GM18505 (cell line): Measurements from ENCODE around the gene MTRF1.

ENCODE experiments used
- ATAC-seq: cut with Tn5 transposase; IDR thresholded peaks from one replicate; pipeline ENCODE4 v1.9.1; 2021; ENCODE audit not compliant: unreplicated experiment
- POLR2A ChIP-seq: IDR thresholded peaks from 4 replicates; pipeline ENCODE4 v1.6.1; 2011; ENCODE audit warnings: borderline replicate concordance; ENCODE audit not compliant: insufficient read depth, insufficient read length; ENCODE audit errors: extremely low read depth

The MTRF1 gene

DNA sequence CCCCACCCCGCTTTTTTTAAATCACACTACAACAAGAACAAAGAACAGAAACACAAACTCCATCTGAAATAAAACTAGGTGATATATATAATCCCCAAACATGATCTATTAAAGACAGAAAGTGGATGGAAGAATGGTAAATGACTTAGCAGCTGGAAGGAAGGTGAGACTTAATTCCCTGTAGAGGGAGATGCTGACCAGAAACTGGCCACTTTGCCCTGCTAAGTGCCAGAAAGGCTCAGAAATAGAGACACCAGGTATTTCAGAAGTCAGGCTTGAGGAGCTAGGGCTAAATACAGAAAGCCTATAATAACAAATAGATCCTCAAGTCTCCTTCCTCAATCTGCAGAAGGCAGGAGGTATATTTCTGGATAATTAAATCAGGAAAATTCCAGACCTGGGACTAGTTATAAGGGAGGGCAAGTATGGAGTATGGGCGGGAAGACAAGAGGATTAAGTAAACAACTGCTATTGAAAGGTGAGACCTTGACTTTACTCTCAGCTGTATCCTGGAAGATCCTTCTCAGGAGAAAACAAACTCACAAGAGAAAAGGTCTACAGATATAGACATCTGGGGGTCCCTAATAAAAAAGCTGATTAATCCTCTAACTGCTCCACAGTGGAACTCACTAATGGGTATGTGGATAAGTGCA lies 32.2 kb downstream of the MTRF1 start:
- TF ChIP-seq POLR2A, result no peak
- no peak for ATAC-seq

DNA sequence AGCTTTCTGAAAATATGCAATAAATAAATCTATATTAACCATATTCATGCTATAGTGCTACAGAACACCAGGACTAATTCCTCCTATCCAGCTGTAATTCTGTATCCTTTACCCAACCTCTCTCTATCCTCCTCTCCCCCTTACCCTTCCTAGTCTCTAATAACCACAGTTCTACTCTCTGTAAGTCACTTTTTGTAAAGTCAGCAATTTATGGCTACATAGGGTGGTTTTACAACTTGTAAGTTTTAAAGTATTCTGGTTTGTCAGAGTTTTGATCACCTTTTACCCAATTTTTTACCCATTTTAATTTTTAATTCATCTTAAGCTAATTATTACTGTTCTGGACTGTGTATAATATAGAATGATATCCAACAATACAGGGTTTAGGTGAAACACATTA lies 34.0 kb downstream of the MTRF1 start:
- TF ChIP-seq POLR2A, result no peak
- no peak for ATAC-seq

DNA sequence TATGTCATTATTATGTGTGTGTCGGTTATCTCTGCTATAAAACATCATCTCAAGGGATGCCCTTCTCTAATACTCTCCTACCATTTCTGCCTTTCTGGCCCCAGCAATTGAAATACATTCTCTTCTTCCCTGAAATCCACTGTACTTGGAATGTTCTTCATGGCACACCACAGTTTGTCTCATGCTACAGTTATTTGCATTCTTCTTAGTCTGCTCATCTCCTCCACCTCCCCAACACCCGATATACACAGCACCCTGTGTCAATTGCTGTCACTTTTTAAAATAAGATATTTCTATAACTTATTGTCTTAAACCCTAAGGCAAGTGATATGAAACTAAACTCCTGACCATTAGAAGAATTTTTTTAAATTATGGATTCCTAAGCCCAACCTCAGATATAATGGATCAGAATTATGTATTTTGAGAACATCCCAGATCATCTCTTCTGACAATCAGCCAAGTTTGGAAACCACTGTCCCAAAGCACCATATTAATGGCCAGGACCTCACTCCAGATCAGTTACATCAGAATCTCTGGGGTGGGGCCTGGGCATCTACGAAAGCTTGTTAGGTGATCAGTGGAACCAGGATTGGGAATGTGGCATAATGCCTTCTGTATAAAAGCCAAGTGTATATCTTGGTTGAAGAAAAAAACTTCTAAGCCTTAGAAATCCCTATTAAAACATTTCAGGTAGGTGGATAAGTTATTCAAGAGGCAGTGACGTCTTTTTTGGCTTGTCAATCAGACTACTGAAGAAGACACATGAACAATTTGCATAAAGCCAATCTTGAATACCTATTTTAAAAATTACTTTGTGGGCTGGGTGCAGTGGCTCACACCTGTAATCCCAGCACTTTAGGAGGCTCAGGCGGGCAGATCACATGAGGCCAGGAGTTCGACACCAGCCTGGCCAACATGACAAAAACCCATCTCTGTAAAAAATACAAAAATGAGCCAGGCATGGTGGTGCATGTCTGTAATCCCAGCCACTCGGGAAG lies 39.0 kb downstream of the MTRF1 start:
- ATAC-seq, result no peak
- no peak for TF ChIP-seq POLR2A

DNA sequence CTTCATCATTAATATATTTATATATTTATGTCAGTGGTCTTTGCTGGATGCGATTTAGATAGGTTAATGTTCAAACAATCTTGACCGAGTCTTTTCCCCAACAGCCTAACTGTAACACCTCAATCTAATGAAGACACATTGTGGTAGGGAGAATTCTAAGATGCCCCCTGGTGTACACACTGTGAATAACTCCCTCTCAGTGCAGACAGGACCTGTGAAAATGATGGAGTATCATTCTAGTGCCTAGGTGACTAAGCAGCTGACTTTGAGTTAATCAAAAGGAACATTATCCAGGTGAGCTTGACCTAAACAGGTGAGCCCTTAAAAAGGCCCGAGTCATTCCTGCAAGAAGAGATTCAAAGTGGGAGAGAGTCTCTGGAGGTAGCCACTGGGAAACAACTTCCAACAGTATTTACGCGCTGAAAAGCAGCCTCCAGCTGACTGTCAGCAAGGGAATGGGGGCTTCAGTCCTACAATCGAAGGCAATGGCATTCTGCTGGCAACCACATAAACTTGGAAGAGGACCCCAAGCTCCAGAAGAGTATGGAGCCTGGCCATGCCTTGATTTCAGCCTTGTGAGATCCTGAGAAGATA lies 41.0 kb downstream of the MTRF1 start:
- ATAC-seq, result peak; percentile 61

DNA sequence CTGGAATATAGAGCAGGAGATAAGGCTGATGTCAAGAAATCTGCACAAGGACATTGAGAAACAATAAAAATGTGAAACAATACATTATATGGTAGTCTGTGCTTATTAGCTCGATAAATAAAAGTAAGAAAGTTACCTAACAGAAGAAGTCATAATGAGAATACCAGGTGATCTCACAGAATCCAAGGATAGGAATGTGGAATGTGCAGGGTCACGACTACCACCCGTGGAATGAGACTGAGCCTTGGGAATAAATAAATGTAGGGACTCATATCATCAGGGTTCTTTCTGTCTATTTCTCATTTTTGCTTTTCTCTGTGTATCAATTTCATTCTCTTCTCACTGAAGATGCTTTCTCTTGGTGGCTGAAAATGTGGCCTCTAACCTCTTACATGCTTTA lies 43.0 kb downstream of the MTRF1 start:
- TF ChIP-seq POLR2A, result no peak
- ATAC-seq, result no peak

More for the DNA sequence above, 41.0 kb downstream of the MTRF1 start:
- TF ChIP-seq POLR2A, result no peak

DNA sequence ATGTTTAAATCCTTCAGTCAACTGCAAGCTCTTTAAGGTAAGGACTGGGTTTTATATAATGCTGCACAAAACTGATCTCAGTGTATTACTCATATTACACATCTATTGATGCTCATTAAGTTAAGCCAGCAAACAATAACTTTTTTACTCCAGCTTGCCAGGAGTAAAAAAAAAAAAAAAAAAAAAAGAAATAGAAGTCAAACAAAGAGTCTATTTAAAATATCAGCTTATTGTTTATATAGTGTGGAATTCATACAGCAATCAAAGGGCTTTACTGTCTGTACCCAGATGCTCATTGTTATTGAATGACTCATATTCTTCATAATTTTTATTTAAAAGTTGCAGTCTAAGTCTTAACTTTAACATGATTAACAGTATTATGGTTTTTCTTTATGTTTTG lies 47.2 kb downstream of the MTRF1 start:
- ATAC-seq, result no peak
- TF ChIP-seq POLR2A, result no peak

DNA sequence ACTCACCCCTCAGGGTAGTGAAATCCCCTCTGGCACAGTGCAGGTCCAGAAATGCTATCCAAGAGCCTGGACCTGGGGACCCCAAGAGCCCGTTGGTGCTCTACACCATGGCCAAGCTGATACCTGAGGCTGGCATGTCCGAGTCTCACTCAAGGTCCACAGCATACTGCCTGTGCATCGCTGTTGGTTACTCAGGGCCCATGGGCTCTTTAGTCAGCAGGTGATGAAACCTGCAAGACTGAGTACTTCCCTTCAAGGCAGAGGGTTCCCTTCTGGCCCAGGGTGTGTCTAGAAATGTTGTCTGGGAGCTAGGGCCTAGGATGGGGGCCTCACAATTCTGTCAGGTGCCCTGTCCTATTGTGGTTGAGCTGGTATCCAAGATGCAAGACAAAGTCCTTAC lies 49.5 kb downstream of the MTRF1 start:
- no peak for TF ChIP-seq POLR2A
- ATAC-seq, result no peak

DNA sequence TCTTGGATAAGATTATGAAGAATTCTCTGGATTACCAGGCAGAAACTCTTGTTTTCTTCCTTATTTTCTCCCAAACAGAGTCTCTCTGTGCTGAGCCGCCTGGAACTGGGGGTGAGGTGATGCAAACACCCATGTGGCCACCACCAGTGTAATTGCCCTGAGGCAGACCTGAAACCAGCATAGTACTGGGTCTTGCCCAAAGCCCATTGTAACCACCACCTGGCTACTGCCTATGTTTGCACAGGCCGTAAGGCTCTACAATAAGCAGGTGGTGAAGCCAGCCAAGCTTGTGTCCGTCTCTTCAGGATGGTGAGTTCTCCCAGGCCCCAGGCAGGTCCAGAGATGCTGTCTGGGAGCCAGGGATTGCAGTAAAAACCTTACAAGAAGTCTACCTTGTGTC lies 50.1 kb downstream of the MTRF1 start:
- no peak for ATAC-seq
- no peak for TF ChIP-seq POLR2A

DNA sequence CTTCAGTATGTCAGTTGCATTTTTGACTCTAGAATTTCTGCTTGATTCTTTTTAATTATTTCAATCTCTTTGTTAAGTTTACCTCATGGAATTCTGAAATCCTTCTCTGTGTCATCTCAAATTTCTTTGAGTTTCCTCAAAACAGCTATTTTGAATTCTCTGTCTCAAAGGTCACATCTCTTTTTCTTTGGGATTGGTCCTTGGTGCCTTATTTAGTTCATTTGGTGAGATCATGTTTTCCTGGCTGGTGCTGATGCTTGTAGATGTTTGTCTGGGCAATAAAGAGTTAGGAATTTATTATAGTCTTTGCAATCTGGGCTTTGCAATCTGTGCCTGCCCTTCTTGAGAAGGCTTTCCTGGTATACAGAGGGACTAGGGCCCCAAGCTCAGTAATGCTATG lies 50.5 kb downstream of the MTRF1 start:
- ATAC-seq, result no peak
- TF ChIP-seq POLR2A, result no peak

DNA sequence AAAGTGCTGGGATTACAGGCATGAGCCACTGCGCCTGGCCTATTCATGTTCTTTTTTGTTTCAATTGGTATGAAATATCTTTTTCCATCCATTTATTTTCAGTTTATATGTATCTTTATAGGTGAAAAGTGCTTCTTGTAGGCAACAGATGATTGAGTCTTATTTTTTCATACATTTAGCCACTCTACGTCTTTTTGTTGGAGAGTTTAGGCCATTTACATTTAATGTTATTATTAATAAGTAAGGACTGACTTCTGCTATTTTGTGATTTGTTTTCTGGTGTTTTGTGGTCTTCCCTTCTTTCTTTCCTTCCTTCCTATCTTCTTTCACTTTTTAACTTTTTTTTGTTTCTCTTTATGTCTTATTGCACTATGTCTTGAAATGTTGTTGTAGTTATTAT lies 52.3 kb downstream of the MTRF1 start:
- no peak for ATAC-seq
- no peak for TF ChIP-seq POLR2A

DNA sequence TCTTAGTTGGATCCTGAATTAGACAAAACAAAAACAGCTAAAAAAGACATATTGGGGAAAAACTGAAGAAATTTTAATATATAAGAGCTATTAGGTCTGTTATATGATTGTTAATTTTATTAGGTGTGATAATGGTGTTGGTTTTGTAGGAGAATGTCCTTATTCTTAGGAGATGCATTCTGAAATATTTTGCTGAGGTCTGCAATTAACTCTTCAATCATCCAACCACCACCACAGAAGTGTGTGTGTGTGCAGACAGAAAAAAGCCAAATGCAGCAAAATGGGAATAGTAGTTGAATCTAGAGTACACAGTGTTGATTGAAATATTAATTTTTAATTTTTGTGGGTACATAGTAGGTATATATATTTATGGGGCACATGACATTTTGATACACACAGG lies 56.9 kb downstream of the MTRF1 start:
- TF ChIP-seq POLR2A, result no peak

DNA sequence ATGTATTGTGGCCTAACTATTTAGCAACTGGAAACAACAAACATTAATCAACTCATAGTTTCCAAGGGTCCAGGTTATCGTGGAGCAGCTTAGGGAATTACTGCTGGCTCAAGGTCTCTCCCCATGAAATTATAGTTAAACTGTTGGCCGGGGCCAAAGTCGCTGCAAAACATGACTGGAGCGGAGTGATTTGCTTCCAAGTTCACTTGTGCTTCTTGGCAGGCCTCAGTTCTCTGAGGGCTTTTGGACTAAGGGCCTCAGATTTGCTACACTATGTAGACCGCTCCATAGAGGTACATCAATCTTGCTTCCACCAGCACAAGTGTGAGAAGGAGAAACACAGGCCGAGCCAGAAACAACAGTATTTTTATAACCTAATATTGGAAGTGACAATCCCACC lies 59.6 kb downstream of the MTRF1 start:
- ATAC-seq, result no peak
- TF ChIP-seq POLR2A, result no peak

More for the DNA sequence above, 56.9 kb downstream of the MTRF1 start:
- no peak for ATAC-seq

DNA sequence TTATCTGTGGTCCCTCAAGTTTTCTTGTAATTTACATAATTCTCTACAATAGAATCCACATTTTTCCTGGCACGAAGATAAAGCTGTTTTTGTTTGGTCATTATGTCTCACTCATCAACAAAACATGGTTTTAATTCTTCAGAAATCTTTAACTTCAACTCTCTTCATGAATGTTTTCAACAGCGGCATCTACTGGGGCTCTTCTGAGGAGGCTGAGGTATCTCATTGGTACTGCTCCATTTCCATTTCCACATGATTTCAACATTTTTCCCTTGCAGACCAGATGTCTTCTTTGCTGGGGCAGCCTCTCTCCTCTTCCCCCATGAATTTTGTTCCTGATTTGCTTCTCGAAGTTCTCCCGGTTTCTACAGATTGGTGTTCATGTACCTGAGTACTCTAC lies 63.2 kb downstream of the MTRF1 start:
- no peak for TF ChIP-seq POLR2A
- no peak for ATAC-seq
